GM19035 (cell line): Measurements from ENCODE around the gene CLEC19A.

Experiments
- ATAC-seq: cut with Tn5 transposase; IDR thresholded peaks from one replicate; pipeline ENCODE4 v1.9.1; 2021; ENCODE audit not compliant: unreplicated experiment

Gene CLEC19A

GRCh38 chr16:19285431-19285830 is at the start of gene CLEC19A:
Gene CLEC19A, plus strand, starts transcription at chr16:19285731. Its CDS starts 121 bp downstream, at chr16:19285852.
- ATAC-seq: no peak

- ATAC-seq: no peak
Observed at GRCh38 chr16:19235886-19236285, 49.6 kb upstream of the CLEC19A start.

- no peak for ATAC-seq
Observed at GRCh38 chr16:19236561-19237209, 48.8 kb upstream of the CLEC19A start.

- ATAC-seq: no peak
Observed at GRCh38 chr16:19238406-19238805, 47.1 kb upstream of the CLEC19A start.

GRCh38 chr16:19239511-19240155 is 45.9 kb upstream of the CLEC19A start:
- ATAC-seq: no peak

- ATAC-seq: no peak
Observed at GRCh38 chr16:19240494-19240893, 45.0 kb upstream of the CLEC19A start.

- no peak for ATAC-seq
Observed at GRCh38 chr16:19241512-19241911, 44.0 kb upstream of the CLEC19A start.

GRCh38 chr16:19242186-19242585 is 43.3 kb upstream of the CLEC19A start:
- no peak for ATAC-seq

- ATAC-seq: no peak
Observed at GRCh38 chr16:19242987-19243575, 42.5 kb upstream of the CLEC19A start.

- no peak for ATAC-seq
Observed at GRCh38 chr16:19245326-19245925, 40.1 kb upstream of the CLEC19A start.

GRCh38 chr16:19252904-19253303 is 32.6 kb upstream of the CLEC19A start:
- no peak for ATAC-seq

GRCh38 chr16:19254611-19255010 is 30.9 kb upstream of the CLEC19A start:
- ATAC-seq: no peak

GRCh38 chr16:19264123-19264673 is 21.3 kb upstream of the CLEC19A start:
- no peak for ATAC-seq

- no peak for ATAC-seq
Observed at GRCh38 chr16:19265380-19265930, 20.1 kb upstream of the CLEC19A start.

GRCh38 chr16:19266774-19267173 is 18.8 kb upstream of the CLEC19A start:
- no peak for ATAC-seq

GRCh38 chr16:19269098-19269497 is 16.4 kb upstream of the CLEC19A start:
- no peak for ATAC-seq

- no peak for ATAC-seq
Observed at GRCh38 chr16:19274165-19274797, 11.2 kb upstream of the CLEC19A start.

GRCh38 chr16:19278403-19278802 is 7.1 kb upstream of the CLEC19A start:
- no peak for ATAC-seq

GRCh38 chr16:19281246-19281645 is 4.3 kb upstream of the CLEC19A start:
- ATAC-seq: no peak

- no peak for ATAC-seq
Observed at GRCh38 chr16:19282101-19282500, 3.4 kb upstream of the CLEC19A start.

- ATAC-seq: no peak
Observed at GRCh38 chr16:19283637-19284036, 1.9 kb upstream of the CLEC19A start.
